DOHH2 (cell line): ENCODE results near the gene FSD1.

Experiments
- H3F3A ChIP-seq: fragments of 200-600 bp; sonication (generic), shearing (Covaris generic); 2 replicates; pipeline ENCODE4 v1.6.0; 2016; ENCODE audit warnings: antibody characterized with exemption, mild to moderate bottlenecking; ENCODE audit not compliant: control insufficient read depth, insufficient read depth
- H3K27ac ChIP-seq: fragments of 200-600 bp; sonication (generic); 2 replicates; pipeline ENCODE4 v1.5.1; 2014; ENCODE audit warnings: low read depth, mild to moderate bottlenecking, low read length, moderate library complexity
- H3K27me3 ChIP-seq: fragments of 200-600 bp; sonication (generic); 2 replicates; pipeline ENCODE4 v1.6.1; 2014; ENCODE audit warnings: mild to moderate bottlenecking, low read length, mixed read lengths; ENCODE audit not compliant: control insufficient read depth
- H3K36me3 ChIP-seq: fragments of 200-600 bp; sonication (generic); 2 replicates; pipeline ENCODE4 v1.6.1; 2014; ENCODE audit warnings: mild to moderate bottlenecking, low read length, moderate library complexity, mixed read lengths; ENCODE audit not compliant: control insufficient read depth
- H3K4me1 ChIP-seq: fragments of 200-600 bp; sonication (generic); 2 replicates; pipeline ENCODE4 v1.6.1; 2014; ENCODE audit warnings: mild to moderate bottlenecking, low read length, mixed read lengths; ENCODE audit not compliant: control insufficient read depth
- H3K4me2 ChIP-seq: fragments of 200-600 bp; sonication (generic); 2 replicates; pipeline ENCODE4 v1.6.0; 2014; ENCODE audit warnings: mild to moderate bottlenecking, low read length, moderate library complexity
- H3K4me3 ChIP-seq: fragments of 200-600 bp; sonication (generic); 2 replicates; pipeline ENCODE4 v1.5.1; 2014; ENCODE audit warnings: mild to moderate bottlenecking, low read length, mixed read lengths
- H3K79me2 ChIP-seq: fragments of 200-600 bp; sonication (generic); 2 replicates; pipeline ENCODE4 v1.6.1; 2014; ENCODE audit warnings: mild to moderate bottlenecking, low read length, mixed read lengths; ENCODE audit not compliant: control insufficient read depth
- H3K9me2 ChIP-seq: fragments of 200-600 bp; sonication (generic); replicated peaks from 2 replicates; pipeline ENCODE4 v1.6.1; 2014; ENCODE audit warnings: mild to moderate bottlenecking, low read length, mixed read lengths; ENCODE audit not compliant: control insufficient read depth
- H3K9me3 ChIP-seq: fragments of 200-600 bp; sonication (generic); 2 replicates; pipeline ENCODE4 v1.6.1; 2014; ENCODE audit warnings: antibody characterized with exemption, low read length, mixed read lengths; ENCODE audit not compliant: control insufficient read depth, insufficient read depth
- H4K20me1 ChIP-seq: fragments of 200-600 bp; sonication (generic); 2 replicates; pipeline ENCODE4 v1.6.0; 2014; ENCODE audit warnings: low read depth, mild to moderate bottlenecking, antibody characterized with exemption, low read length, moderate library complexity; ENCODE audit not compliant: control insufficient read depth, insufficient read depth
- EZH2phosphoT487 ChIP-seq: fragments of 200-600 bp; sonication (generic); IDR thresholded peaks from 2 replicates; pipeline ENCODE4 v1.6.1; 2017; ENCODE audit warnings: borderline replicate concordance, mild to moderate bottlenecking, antibody characterized with exemption, low read length, moderate library complexity, mixed read lengths
- TF ChIP-seq, protein P1 (sequence below): fragments of 200-600 bp; sonication (generic); IDR thresholded peaks from one replicate; pipeline ENCODE4 v1.5.1; 2014; ENCODE audit warnings: antibody characterized with exemption, mild to moderate bottlenecking, low read depth, low read length; ENCODE audit not compliant: poor library complexity, severe bottlenecking

Gene FSD1

DNA sequence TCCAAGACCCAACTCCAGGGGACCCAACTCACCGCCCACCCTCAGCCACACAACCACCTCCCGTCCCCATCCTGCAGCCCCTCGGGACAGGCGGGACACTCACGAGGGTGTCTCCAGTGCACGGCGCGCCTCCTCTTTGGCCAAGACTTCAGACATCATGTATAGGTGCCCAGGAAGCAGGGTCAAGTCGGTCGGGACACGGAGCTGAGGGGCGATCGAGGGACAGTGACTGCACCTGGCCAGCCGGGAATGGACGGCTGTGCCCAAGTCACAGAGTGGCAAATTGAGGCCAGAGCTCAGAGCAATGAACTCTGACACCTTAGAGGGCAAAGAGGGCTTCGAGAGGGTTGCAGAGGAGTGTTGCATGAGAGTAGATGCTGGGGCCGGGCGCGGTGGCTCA lies 25.5 kb downstream of the FSD1 start:
- no peaks in the 10 kb centered on the region for H3F3A ChIP-seq
- no peaks in the 10 kb centered on the region for H3K27me3 ChIP-seq
- no peak overlapping the region for H3K4me2 ChIP-seq
- no peak for TF ChIP-seq EZH2phosphoT487
- TF ChIP-seq, protein P1, sequence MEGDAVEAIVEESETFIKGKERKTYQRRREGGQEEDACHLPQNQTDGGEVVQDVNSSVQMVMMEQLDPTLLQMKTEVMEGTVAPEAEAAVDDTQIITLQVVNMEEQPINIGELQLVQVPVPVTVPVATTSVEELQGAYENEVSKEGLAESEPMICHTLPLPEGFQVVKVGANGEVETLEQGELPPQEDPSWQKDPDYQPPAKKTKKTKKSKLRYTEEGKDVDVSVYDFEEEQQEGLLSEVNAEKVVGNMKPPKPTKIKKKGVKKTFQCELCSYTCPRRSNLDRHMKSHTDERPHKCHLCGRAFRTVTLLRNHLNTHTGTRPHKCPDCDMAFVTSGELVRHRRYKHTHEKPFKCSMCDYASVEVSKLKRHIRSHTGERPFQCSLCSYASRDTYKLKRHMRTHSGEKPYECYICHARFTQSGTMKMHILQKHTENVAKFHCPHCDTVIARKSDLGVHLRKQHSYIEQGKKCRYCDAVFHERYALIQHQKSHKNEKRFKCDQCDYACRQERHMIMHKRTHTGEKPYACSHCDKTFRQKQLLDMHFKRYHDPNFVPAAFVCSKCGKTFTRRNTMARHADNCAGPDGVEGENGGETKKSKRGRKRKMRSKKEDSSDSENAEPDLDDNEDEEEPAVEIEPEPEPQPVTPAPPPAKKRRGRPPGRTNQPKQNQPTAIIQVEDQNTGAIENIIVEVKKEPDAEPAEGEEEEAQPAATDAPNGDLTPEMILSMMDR = no peak
- H3K79me2 ChIP-seq = no peaks in the 10 kb centered on the region
- no peak overlapping the region for H3K27ac ChIP-seq
- no peaks in the 10 kb centered on the region for H3K4me1 ChIP-seq
- H3K36me3 ChIP-seq = no peaks in the 10 kb centered on the region
- no peak overlapping the region for H3K4me3 ChIP-seq
- H3K9me2 ChIP-seq = no peaks in the 10 kb centered on the region
- H3K9me3 ChIP-seq = no peaks in the 10 kb centered on the region
- H4K20me1 ChIP-seq = no peaks in the 10 kb centered on the region

DNA sequence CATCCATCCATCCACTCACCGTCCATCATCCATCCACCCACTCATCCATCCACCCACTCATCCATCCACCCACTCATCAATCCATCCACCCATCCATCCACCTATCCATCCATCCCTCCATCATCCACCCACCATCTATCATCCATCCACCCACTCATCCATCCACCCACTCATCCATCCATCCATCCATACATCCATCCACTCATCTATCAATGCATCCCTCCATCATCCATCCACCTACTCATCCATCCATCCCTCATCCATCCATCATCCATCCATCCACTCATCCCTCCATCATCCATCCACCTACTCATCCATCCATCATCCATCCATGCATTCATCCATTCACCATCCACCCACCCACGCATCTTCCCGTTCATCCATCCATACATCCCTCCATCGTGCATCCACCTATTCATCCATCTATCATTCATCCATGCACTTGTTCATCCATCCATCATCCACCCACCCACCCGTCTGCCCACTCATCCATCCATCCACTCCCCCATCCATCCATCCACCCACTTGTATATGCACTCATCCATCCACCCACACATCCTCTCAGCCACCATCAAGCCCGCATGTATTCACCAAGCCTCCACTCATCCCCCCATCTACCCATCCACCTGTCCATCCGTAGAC lies 30.7 kb downstream of the FSD1 start:
- Histone ChIP-seq H3K36me3 (no peaks in the 10 kb centered on the region), H3K4me1 (peaks cover 11% of the 10 kb centered on the region), H3K27me3 (no peaks in the 10 kb centered on the region), H3K79me2 (no peaks in the 10 kb centered on the region), H3K4me3 (no peak overlapping the region), H3K4me2 (no peak overlapping the region), H3K27ac (no peak overlapping the region), H3K9me2 (no peaks in the 10 kb centered on the region), H3K9me3 (no peaks in the 10 kb centered on the region), H3F3A (no peaks in the 10 kb centered on the region), H4K20me1 (no peaks in the 10 kb centered on the region)
- TF ChIP-seq, protein P1 = no peak
- no peak for TF ChIP-seq EZH2phosphoT487

DNA sequence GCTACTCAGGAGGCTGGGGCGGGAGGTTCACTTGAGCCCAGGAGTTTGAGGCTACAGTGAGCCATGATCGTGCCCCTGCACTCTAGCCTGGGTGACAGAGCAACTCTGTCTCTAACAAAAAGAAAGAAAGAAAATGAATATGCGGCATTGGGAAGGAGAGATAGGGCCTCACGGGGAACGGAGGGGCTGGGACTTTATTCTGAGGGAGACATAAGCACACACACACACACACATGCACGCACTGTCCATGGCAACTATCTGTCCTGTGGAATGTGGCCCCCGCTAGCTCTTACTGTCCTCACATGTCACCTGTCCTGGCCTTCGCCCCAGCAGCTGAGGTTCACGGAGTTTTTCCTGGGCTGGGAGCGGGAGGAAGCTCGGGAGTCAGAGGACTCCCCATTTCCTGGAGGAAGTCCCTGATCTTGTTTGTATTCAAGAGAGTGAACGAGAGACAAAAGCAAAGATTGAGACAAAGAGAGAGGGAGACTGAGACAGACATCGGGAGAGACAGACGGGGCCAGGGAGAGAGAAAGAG lies 33.6 kb downstream of the FSD1 start:
- Histone ChIP-seq H3K36me3 (no peaks in the 10 kb centered on the region), H3K27ac (no peak overlapping the region), H3K9me2 (no peaks in the 10 kb centered on the region), H3K4me2 (peak overlapping the region; percentile 35), H3F3A (no peaks in the 10 kb centered on the region), H3K4me1 (peaks cover 16% of the 10 kb centered on the region), H4K20me1 (no peaks in the 10 kb centered on the region), H3K79me2 (no peaks in the 10 kb centered on the region), H3K4me3 (peak overlapping the region; percentile 13), H3K27me3 (no peaks in the 10 kb centered on the region), H3K9me3 (no peaks in the 10 kb centered on the region)
- TF ChIP-seq, protein P1 = no peak
- no peak for TF ChIP-seq EZH2phosphoT487
